ENCODE measurements around the gene ANKS1A.

GRCh38 chr6:35037664-35038038 is 148.6 kb downstream of the ANKS1A start:
- TF ChIP-seq POLR2A (IDR thresholded peaks at IDR 0.05; ENCODE audit: low read length): no peak
- no peak for TF ChIP-seq GATA1 (IDR thresholded peaks at IDR 0.05; ENCODE audit: low read depth, low read length)
